ENCODE data around the gene ARHGAP21. TPM values are rescaled to one million over a fixed set of nuclear protein-coding genes. Genes with fewer than 3 reads are reported as not detected.

ARHGAP21 gene
- total and polyA plus RNA-seq, 2 experiments from 2014 or later, result 28.7 to 176 TPM

GRCh38 chr10:24650669-24651391 is 72.9 kb downstream of the ARHGAP21 start:
- Histone ChIP-seq H3F3A (ENCODE audit: insufficient read depth) (0 out of 2 replicates have a peak, but pooled peaks cover 5% of the 10 kb centered on the region), H3K4me3 (no peak overlapping the region), H4K20me1 (ENCODE audit: insufficient read depth) (no peaks in the 10 kb centered on the region), H3K9ac (no peak overlapping the region), H3K79me2 (ENCODE audit: insufficient read depth) (peaks cover 95% of the 10 kb centered on the region), H3K36me3 (ENCODE audit: low read depth) (peaks cover 14% of the 10 kb centered on the region), H3K4me2 (ENCODE audit: unreplicated experiment) (no peak overlapping the region), H2AFZ (no peak overlapping the region), H3K27ac (no peak overlapping the region), H3K4me1 (ENCODE audit: insufficient read depth) (no peaks in the 10 kb centered on the region), H3K27me3 (replicated peaks; ENCODE audit: insufficient read depth) (no peaks in the 10 kb centered on the region), H3K9me3 (ENCODE audit: low read depth) (no peaks in the 10 kb centered on the region), H3K9me2 (ENCODE audit: insufficient read depth) (no peaks in the 10 kb centered on the region)
- DNase-seq, result no peak
- TF ChIP-seq EZH2 (IDR thresholded peaks at IDR 0.05; ENCODE audit: insufficient read depth, poor library complexity, severe bottlenecking) (no peak), EZH2phosphoT487 (IDR thresholded peaks at IDR 0.05; ENCODE audit: insufficient read depth, low read depth) (no peak)
- in situ Hi-C loops (cut with MboI), result no loop called here
- WGBS, 2 experiments (ENCODE audit: low coverage in 1 of 2, low lambda C conversion rate in 2 of 2, missing lambda C conversion rate in 2 of 2), result 97 to 98% methylated on average over 4 of the region's 4 CpGs

GRCh38 chr10:24645784-24646183 is 77.9 kb downstream of the ARHGAP21 start:
- peaks cover 26% of the 10 kb centered on the region for H3F3A ChIP-seq (ENCODE audit: insufficient read depth)
- H3K27ac ChIP-seq, result no peak overlapping the region
- no peak overlapping the region for H3K4me3 ChIP-seq
- no peak overlapping the region for H3K4me2 ChIP-seq (ENCODE audit: unreplicated experiment)
- no peak overlapping the region for H3K9ac ChIP-seq
- H3K9me3 ChIP-seq (ENCODE audit: low read depth), result no peaks in the 10 kb centered on the region
- in situ Hi-C loops (cut with MboI), result no loop called here
- H4K20me1 ChIP-seq (ENCODE audit: insufficient read depth), result no peaks in the 10 kb centered on the region
- H3K9me2 ChIP-seq (ENCODE audit: insufficient read depth), result no peaks in the 10 kb centered on the region
- no peak for TF ChIP-seq EZH2phosphoT487 (IDR thresholded peaks at IDR 0.05; ENCODE audit: insufficient read depth, low read depth)
- H3K4me1 ChIP-seq (ENCODE audit: insufficient read depth), result peaks cover 23% of the 10 kb centered on the region
- H3K27me3 ChIP-seq (replicated peaks; ENCODE audit: insufficient read depth), result no peaks in the 10 kb centered on the region
- H3K36me3 ChIP-seq (ENCODE audit: low read depth), result peaks cover 14% of the 10 kb centered on the region
- H3K79me2 ChIP-seq (ENCODE audit: insufficient read depth), result peaks cover 99% of the 10 kb centered on the region
- peak; percentile 12 for DNase-seq
- no peak overlapping the region for H2AFZ ChIP-seq

DNA sequence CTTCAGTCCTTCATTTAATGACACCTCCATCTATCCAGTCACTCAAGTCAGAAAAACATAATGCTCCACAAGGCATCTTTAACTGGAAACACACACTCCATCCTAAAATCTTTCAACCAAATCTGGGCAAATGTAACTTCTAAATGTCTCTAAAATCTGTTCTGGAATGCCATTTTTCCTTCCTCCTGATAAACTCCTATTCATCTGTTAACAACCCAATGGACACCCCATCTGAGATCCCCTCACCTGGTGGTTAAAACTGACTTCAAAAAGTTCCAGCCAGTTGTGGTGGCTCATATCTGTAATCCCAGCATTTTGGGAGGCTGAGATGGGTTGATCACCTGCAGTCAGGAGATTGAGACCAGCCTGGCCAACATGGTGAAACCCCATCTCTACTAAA is 78.7 kb downstream of the ARHGAP21 start:
- H3K4me3 ChIP-seq, result no peak overlapping the region
- no peak overlapping the region for H3K27ac ChIP-seq
- no peaks in the 10 kb centered on the region for H4K20me1 ChIP-seq (ENCODE audit: insufficient read depth)
- H3K27me3 ChIP-seq (replicated peaks; ENCODE audit: insufficient read depth), result no peaks in the 10 kb centered on the region
- H3F3A ChIP-seq (ENCODE audit: insufficient read depth), result peaks cover 23% of the 10 kb centered on the region
- H3K9me3 ChIP-seq (ENCODE audit: low read depth), result no peaks in the 10 kb centered on the region
- in situ Hi-C loops (cut with MboI), result no loop called here
- H3K36me3 ChIP-seq (ENCODE audit: low read depth), result peaks cover 10% of the 10 kb centered on the region
- H3K79me2 ChIP-seq (ENCODE audit: insufficient read depth), result peaks cover 98% of the 10 kb centered on the region
- DNase-seq, result no peak
- H3K9me2 ChIP-seq (ENCODE audit: insufficient read depth), result no peaks in the 10 kb centered on the region
- H3K9ac ChIP-seq, result no peak overlapping the region
- no peak overlapping the region for H2AFZ ChIP-seq
- H3K4me1 ChIP-seq (ENCODE audit: insufficient read depth), result peaks cover 28% of the 10 kb centered on the region
- no peak overlapping the region for H3K4me2 ChIP-seq (ENCODE audit: unreplicated experiment)
- TF ChIP-seq EZH2phosphoT487 (IDR thresholded peaks at IDR 0.05; ENCODE audit: insufficient read depth, low read depth) (no peak), EZH2 (IDR thresholded peaks at IDR 0.05; ENCODE audit: insufficient read depth, poor library complexity, severe bottlenecking) (no peak)

DNA sequence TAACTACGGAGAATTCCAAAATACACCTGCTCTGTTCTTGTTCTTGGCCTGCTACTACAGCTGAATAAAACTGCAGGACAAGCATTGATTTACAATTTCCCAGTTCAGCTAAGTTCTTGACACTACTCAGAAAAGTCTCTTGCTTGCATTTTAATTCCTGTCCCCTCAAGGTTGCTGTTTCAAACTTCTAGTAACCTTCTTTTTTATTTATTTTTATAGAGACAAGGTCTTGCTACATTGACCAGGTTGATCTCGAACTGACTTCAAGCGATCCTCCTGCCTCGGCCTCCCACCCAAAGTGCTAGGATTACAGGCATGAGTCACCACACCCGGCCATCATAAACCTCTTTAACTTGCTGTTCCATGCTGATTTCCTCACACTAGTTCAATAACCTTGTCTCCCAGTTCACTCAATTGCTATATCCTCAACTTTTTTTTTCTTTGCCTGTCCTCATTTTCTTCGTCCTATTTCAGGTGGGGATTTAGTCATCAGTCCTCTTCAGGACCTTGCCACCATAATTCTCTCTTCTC is 79.9 kb downstream of the ARHGAP21 start:
- no peaks in the 10 kb centered on the region for H3K27me3 ChIP-seq (replicated peaks; ENCODE audit: insufficient read depth)
- no peak for DNase-seq

More for the DNA sequence above, 79.9 kb downstream of the ARHGAP21 start:
- Histone ChIP-seq H4K20me1 (ENCODE audit: insufficient read depth) (no peaks in the 10 kb centered on the region), H3K9me3 (ENCODE audit: low read depth) (no peaks in the 10 kb centered on the region), H3K4me2 (ENCODE audit: unreplicated experiment) (peak overlapping the region; percentile 67), H3K36me3 (ENCODE audit: low read depth) (peaks cover 9% of the 10 kb centered on the region; the same call in 1 of the 2 replicates), H3K27ac (peak overlapping the region; percentile 23), H3F3A (ENCODE audit: insufficient read depth) (peaks cover 21% of the 10 kb centered on the region), H2AFZ (no peak overlapping the region), H3K4me1 (ENCODE audit: insufficient read depth) (peaks cover 28% of the 10 kb centered on the region), H3K9ac (no peak overlapping the region), H3K4me3 (no peak overlapping the region), H3K79me2 (ENCODE audit: insufficient read depth) (peaks cover 98% of the 10 kb centered on the region), H3K9me2 (ENCODE audit: insufficient read depth) (no peaks in the 10 kb centered on the region)
- WGBS, 2 experiments (ENCODE audit: low coverage in 1 of 2, low lambda C conversion rate in 2 of 2, missing lambda C conversion rate in 2 of 2), result 88% methylated on average over 6 of the region's 6 CpGs
- in situ Hi-C loops (cut with MboI), result no loop called here
- TF ChIP-seq EZH2 (IDR thresholded peaks at IDR 0.05; ENCODE audit: insufficient read depth, poor library complexity, severe bottlenecking) (no peak), EZH2phosphoT487 (IDR thresholded peaks at IDR 0.05; ENCODE audit: insufficient read depth, low read depth) (no peak)

All from GM23248 (cell line).